OCI-LY1 (cell line): ENCODE data around the gene PCDH19.

ENCODE experiments used
- H2AFZ ChIP-seq: fragments of 200-600 bp; sonication (generic), shearing (Covaris generic); 2 replicates; pipeline ENCODE4 v1.6.0; 2014; ENCODE audit warnings: antibody characterized with exemption, mild to moderate bottlenecking, low read length
- H3F3A ChIP-seq: fragments of 200-600 bp; sonication (generic), shearing (Covaris generic); 2 replicates; pipeline ENCODE4 v1.6.0; 2014; ENCODE audit warnings: mild to moderate bottlenecking, antibody characterized with exemption, low read length, moderate library complexity; ENCODE audit not compliant: insufficient read depth
- H3K27ac ChIP-seq: fragments of 200-600 bp; sonication (generic); 2 replicates; pipeline ENCODE4 v1.5.1; 2014; ENCODE audit warnings: low read length, mixed run types, mild to moderate bottlenecking, low read depth; ENCODE audit not compliant: poor library complexity, severe bottlenecking
- H3K27me3 ChIP-seq: fragments of 200-600 bp; sonication (generic); 2 replicates; pipeline ENCODE4 v1.6.0; 2014; ENCODE audit warnings: antibody characterized with exemption, mild to moderate bottlenecking, low read length, moderate library complexity; ENCODE audit not compliant: insufficient read depth
- H3K36me3 ChIP-seq: fragments of 200-600 bp; sonication (generic); 2 replicates; pipeline ENCODE4 v1.6.1; 2014; ENCODE audit warnings: mild to moderate bottlenecking, antibody characterized with exemption, low read length, moderate library complexity, mixed read lengths; ENCODE audit not compliant: insufficient read depth
- H3K4me1 ChIP-seq: fragments of 200-600 bp; sonication (generic); 2 replicates; pipeline ENCODE4 v1.5.1; 2014; ENCODE audit warnings: mild to moderate bottlenecking, low read length, moderate library complexity; ENCODE audit not compliant: insufficient read depth, severe bottlenecking
- H3K4me2 ChIP-seq: fragments of 200-600 bp; sonication (generic), shearing (Covaris generic); 2 replicates; pipeline ENCODE4 v1.6.1; 2014; ENCODE audit warnings: low read length
- H3K4me3 ChIP-seq: fragments of 200-600 bp; sonication (generic); 2 replicates; pipeline ENCODE4 v1.5.1; 2014; ENCODE audit warnings: low read length, low read depth, mild to moderate bottlenecking, mixed read lengths; ENCODE audit not compliant: poor library complexity, severe bottlenecking
- H3K79me2 ChIP-seq: fragments of 200-600 bp; shearing (Covaris generic); 2 replicates; pipeline ENCODE4 v1.6.1; 2016; ENCODE audit warnings: mixed run types, low read length, mixed read lengths; ENCODE audit not compliant: insufficient read depth
- H3K9ac ChIP-seq: fragments of 200-600 bp; sonication (generic), shearing (Covaris generic); 2 replicates; pipeline ENCODE4 v1.6.1; 2014; ENCODE audit warnings: mild to moderate bottlenecking, low read length, mixed read lengths
- H3K9me2 ChIP-seq: fragments of 200-600 bp; sonication (generic), shearing (Covaris generic); 2 replicates; pipeline ENCODE4 v1.6.1; 2014; ENCODE audit warnings: low read depth, mild to moderate bottlenecking, low read length, mixed read lengths
- H3K9me3 ChIP-seq: fragments of 200-600 bp; shearing (Covaris generic); 2 replicates; pipeline ENCODE4 v1.6.1; 2014; ENCODE audit warnings: low read length, mixed read lengths
- H4K20me1 ChIP-seq: fragments of 200-600 bp; sonication (generic), shearing (Covaris generic); 2 replicates; pipeline ENCODE4 v1.6.0; 2016; ENCODE audit warnings: mild to moderate bottlenecking, low read length; ENCODE audit not compliant: insufficient read depth
- CTCF ChIP-seq: fragments of 200-600 bp; sonication (generic), shearing (Covaris generic); IDR thresholded peaks from 2 replicates; pipeline ENCODE4 v1.5.1; 2017; ENCODE audit warnings: mild to moderate bottlenecking, antibody characterized with exemption, low read length, moderate library complexity, mixed read lengths
- EZH2 ChIP-seq: fragments of 200-600 bp; sonication (generic), shearing (Covaris generic); IDR thresholded peaks from 2 replicates; pipeline ENCODE4 v1.8.0; 2017; ENCODE audit warnings: borderline replicate concordance, mixed run types, mild to moderate bottlenecking, antibody characterized with exemption, low read length, moderate library complexity, mixed read lengths

Gene PCDH19

DNA sequence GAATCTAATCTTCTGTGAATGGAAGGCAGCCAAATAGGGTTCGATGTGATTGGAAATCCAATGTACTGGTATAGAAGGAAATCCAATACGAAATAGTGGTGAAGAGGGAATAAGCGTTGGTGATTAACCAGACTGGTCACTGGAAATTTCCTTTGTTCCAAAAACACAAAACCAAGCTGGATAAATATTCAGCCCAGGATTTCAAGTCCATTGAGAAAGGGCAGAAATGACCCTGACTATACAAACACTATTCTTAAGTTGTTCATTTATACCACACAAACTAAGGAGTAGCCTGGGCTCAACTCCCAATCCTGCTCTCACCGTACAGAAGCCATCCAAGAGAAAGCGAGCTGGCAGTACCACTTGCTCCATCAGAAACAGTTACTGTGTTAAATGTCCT, 32.2 kb downstream of the PCDH19 start:
- Histone ChIP-seq H3K9ac (no peak overlapping the region), H3K9me2 (no peaks in the 10 kb centered on the region), H3K4me3 (no peak overlapping the region), H3K36me3 (no peaks in the 10 kb centered on the region), H3K27me3 (no peaks in the 10 kb centered on the region), H3K4me2 (no peak overlapping the region), H3K27ac (no peak overlapping the region), H3K79me2 (no peaks in the 10 kb centered on the region), H3F3A (no peaks in the 10 kb centered on the region), H2AFZ (no peak overlapping the region), H4K20me1 (no peaks in the 10 kb centered on the region), H3K9me3 (no peaks in the 10 kb centered on the region), H3K4me1 (no peaks in the 10 kb centered on the region)
- no peak for TF ChIP-seq CTCF
- TF ChIP-seq EZH2 = no peak

DNA sequence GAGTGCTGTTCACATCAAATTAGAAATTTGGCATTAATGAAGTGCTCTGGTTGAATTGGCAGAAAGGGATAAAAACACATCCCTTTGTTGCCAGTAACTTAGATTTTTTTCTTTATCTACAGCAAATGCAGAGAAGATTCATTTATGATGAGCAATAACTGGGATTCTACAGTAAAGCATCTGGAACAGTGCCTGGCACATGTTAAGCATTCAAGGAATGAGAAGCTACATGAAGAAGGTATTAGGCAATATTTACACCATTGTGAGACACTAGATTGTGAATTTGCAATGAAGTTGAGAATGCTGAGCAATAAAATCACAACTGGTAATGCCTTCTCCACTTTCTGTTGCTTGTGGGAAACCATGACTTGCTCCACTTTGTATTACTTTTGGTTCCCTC, 33.5 kb downstream of the PCDH19 start:
- no peak for TF ChIP-seq CTCF
- no peak for TF ChIP-seq EZH2
- H3K4me2 ChIP-seq = no peak overlapping the region
- no peak overlapping the region for H3K4me3 ChIP-seq
- H3K9me2 ChIP-seq = no peaks in the 10 kb centered on the region
- no peaks in the 10 kb centered on the region for H3K27me3 ChIP-seq
- no peaks in the 10 kb centered on the region for H3K9me3 ChIP-seq
- no peak overlapping the region for H3K9ac ChIP-seq
- H3K79me2 ChIP-seq = no peaks in the 10 kb centered on the region
- H3K4me1 ChIP-seq = no peaks in the 10 kb centered on the region
- H2AFZ ChIP-seq = no peak overlapping the region
- no peaks in the 10 kb centered on the region for H4K20me1 ChIP-seq
- no peaks in the 10 kb centered on the region for H3F3A ChIP-seq
- no peak overlapping the region for H3K27ac ChIP-seq
- no peaks in the 10 kb centered on the region for H3K36me3 ChIP-seq

GRCh38 chrX:100373673-100374072, 36.4 kb downstream of the PCDH19 start:
- no peaks in the 10 kb centered on the region for H3K36me3 ChIP-seq
- no peaks in the 10 kb centered on the region for H3K79me2 ChIP-seq
- H3F3A ChIP-seq = no peaks in the 10 kb centered on the region

More at GRCh38 chrX:100373673-100374072, 36.4 kb downstream of the PCDH19 start:
- no peak overlapping the region for H3K4me3 ChIP-seq
- no peak overlapping the region for H3K27ac ChIP-seq
- H3K9me2 ChIP-seq = no peaks in the 10 kb centered on the region
- no peaks in the 10 kb centered on the region for H4K20me1 ChIP-seq
- H3K9me3 ChIP-seq = no peaks in the 10 kb centered on the region
- H3K4me2 ChIP-seq = no peak overlapping the region
- H2AFZ ChIP-seq = no peak overlapping the region
- TF ChIP-seq CTCF = no peak
- TF ChIP-seq EZH2 = no peak
- H3K4me1 ChIP-seq = no peaks in the 10 kb centered on the region
- H3K9ac ChIP-seq = no peak overlapping the region
- H3K27me3 ChIP-seq = no peaks in the 10 kb centered on the region
